ENCODE data around the gene CBX6. TPM values are rescaled to one million over a fixed set of nuclear protein-coding genes. Genes with fewer than 3 reads are reported as not detected.

CBX6 gene
- total RNA-seq, 1 experiment from 2014 or later, result 98.4 TPM

GRCh38 chr22:38845004-38845740 is 26.8 kb downstream of the CBX6 start:
- CTCF ChIA-PET, result no interaction called here
- POLR2A ChIA-PET, result no interaction called here
- TF ChIP-seq TCF7L2 (IDR thresholded peaks at IDR 0.05; ENCODE audit: low read depth, low read length) (no peak), CTCF (IDR thresholded peaks at IDR 0.05) (no peak), SIN3A (IDR thresholded peaks at IDR 0.05; ENCODE audit: borderline replicate concordance, insufficient read depth, low read depth, low read length) (no peak), POLR2AphosphoS5 (IDR thresholded peaks at IDR 0.05; ENCODE audit: low read depth, low read length) (no peak)
- TF ChIP-seq, protein P1, sequence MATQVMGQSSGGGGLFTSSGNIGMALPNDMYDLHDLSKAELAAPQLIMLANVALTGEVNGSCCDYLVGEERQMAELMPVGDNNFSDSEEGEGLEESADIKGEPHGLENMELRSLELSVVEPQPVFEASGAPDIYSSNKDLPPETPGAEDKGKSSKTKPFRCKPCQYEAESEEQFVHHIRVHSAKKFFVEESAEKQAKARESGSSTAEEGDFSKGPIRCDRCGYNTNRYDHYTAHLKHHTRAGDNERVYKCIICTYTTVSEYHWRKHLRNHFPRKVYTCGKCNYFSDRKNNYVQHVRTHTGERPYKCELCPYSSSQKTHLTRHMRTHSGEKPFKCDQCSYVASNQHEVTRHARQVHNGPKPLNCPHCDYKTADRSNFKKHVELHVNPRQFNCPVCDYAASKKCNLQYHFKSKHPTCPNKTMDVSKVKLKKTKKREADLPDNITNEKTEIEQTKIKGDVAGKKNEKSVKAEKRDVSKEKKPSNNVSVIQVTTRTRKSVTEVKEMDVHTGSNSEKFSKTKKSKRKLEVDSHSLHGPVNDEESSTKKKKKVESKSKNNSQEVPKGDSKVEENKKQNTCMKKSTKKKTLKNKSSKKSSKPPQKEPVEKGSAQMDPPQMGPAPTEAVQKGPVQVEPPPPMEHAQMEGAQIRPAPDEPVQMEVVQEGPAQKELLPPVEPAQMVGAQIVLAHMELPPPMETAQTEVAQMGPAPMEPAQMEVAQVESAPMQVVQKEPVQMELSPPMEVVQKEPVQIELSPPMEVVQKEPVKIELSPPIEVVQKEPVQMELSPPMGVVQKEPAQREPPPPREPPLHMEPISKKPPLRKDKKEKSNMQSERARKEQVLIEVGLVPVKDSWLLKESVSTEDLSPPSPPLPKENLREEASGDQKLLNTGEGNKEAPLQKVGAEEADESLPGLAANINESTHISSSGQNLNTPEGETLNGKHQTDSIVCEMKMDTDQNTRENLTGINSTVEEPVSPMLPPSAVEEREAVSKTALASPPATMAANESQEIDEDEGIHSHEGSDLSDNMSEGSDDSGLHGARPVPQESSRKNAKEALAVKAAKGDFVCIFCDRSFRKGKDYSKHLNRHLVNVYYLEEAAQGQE (IDR thresholded peaks at IDR 0.05; ENCODE audit: insufficient read depth in 1 of 2, low read depth in 2 of 2, low read length in 1 of 2), result no peak
- Histone ChIP-seq H3K9me3 (ENCODE audit: control insufficient read depth, insufficient read depth, low read depth, low read length) (no peaks in the 10 kb centered on the region), H3K36me3 (ENCODE audit: control insufficient read depth, insufficient read depth, low read length) (no peaks in the 10 kb centered on the region), H3K27me3 (ENCODE audit: control insufficient read depth, insufficient read depth, low read length) (no peaks in the 10 kb centered on the region), H3K27ac (ENCODE audit: low read length) (no peak overlapping the region), H3K4me1 (ENCODE audit: control insufficient read depth, insufficient read depth, low read length) (peaks cover 11% of the 10 kb centered on the region; the same call in 1 of the 2 replicates), H3K4me3 (ENCODE audit: low read depth in 2 of 2, low read length in 2 of 2) (no peak overlapping the region)
- no TSS peak for BruUV-seq (replicated peaks)
- in situ Hi-C loops (cut with HindIII; ENCODE audit: low pct_unique_long_range_greater_than_20kb, low sequenced_read_pairs) (no loop called here), intact Hi-C loops (cut with micrococcal nuclease; ENCODE audit: unreplicated experiment) (no loop called here)
- ATAC-seq (no peak), DNase-seq (ENCODE audit: low read depth, low spot score) (no peak)

- H3K9me3 ChIP-seq (ENCODE audit: control insufficient read depth, insufficient read depth, low read depth, low read length), result no peaks in the 10 kb centered on the region
- DNase-seq (ENCODE audit: low read depth, low spot score), result no peak
- H3K27ac ChIP-seq (ENCODE audit: low read length), result peak overlapping the region; percentile 29; the same call in 1 of the 2 replicates
- no peaks in the 10 kb centered on the region for H3K27me3 ChIP-seq (ENCODE audit: control insufficient read depth, insufficient read depth, low read length)
- H3K4me3 ChIP-seq (ENCODE audit: low read depth in 2 of 2, low read length in 2 of 2), result peak overlapping the region; percentile 31 to 41
- peak; percentile 27 for ATAC-seq
- no TSS peak for BruUV-seq (replicated peaks)
- H3K4me1 ChIP-seq (ENCODE audit: control insufficient read depth, insufficient read depth, low read length), result peaks cover 15% of the 10 kb centered on the region; the same call in 1 of the 2 replicates
- ChIA-PET CTCF (no interaction called here), POLR2A (no interaction called here)
- in situ Hi-C loops (cut with HindIII; ENCODE audit: low pct_unique_long_range_greater_than_20kb, low sequenced_read_pairs) (no loop called here), intact Hi-C loops (cut with micrococcal nuclease; ENCODE audit: unreplicated experiment) (no loop called here)
- no peak for TF ChIP-seq SIN3A (IDR thresholded peaks at IDR 0.05; ENCODE audit: borderline replicate concordance, insufficient read depth, low read depth, low read length)
- no peak for TF ChIP-seq POLR2AphosphoS5 (IDR thresholded peaks at IDR 0.05; ENCODE audit: low read depth, low read length)
- no peak for TF ChIP-seq TCF7L2 (IDR thresholded peaks at IDR 0.05; ENCODE audit: low read depth, low read length)
- TF ChIP-seq, protein P1 (IDR thresholded peaks at IDR 0.05; ENCODE audit: insufficient read depth in 1 of 2, low read depth in 2 of 2, low read length in 1 of 2), result 0 out of 4 replicates have a peak, but pooled peaks of 1 of the 2 experiments have one; percentile 15
- no peak for TF ChIP-seq CTCF (IDR thresholded peaks at IDR 0.05)
- no peaks in the 10 kb centered on the region for H3K36me3 ChIP-seq (ENCODE audit: control insufficient read depth, insufficient read depth, low read length)
These were observed 27.6 kb downstream of the CBX6 start for GRCh38 chr22:38844315-38845003.
